HG03159 (cell line): ENCODE measurements around the gene SLC46A3.
"Not testable (repeated sequence)": the region's sequence is repeated elsewhere in the genome, so short reads cannot be mapped to it uniquely, and the experiment has no call there.

Experiments
- ATAC-seq: cut with Tn5 transposase; IDR thresholded peaks from one replicate; pipeline ENCODE4 v1.9.1; 2021; ENCODE audit warnings: mild to moderate bottlenecking, moderate library complexity; ENCODE audit not compliant: unreplicated experiment

The SLC46A3 gene

GRCh38 chr13:28684257-28684656 lies 34.5 kb downstream of the SLC46A3 start:
- no peak for ATAC-seq

- ATAC-seq, result not testable (repeated sequence)
These were observed 35.6 kb downstream of the SLC46A3 start for GRCh38 chr13:28683169-28683568.

- no peak for ATAC-seq
These were observed 38.2 kb downstream of the SLC46A3 start for GRCh38 chr13:28680541-28680940.

DNA sequence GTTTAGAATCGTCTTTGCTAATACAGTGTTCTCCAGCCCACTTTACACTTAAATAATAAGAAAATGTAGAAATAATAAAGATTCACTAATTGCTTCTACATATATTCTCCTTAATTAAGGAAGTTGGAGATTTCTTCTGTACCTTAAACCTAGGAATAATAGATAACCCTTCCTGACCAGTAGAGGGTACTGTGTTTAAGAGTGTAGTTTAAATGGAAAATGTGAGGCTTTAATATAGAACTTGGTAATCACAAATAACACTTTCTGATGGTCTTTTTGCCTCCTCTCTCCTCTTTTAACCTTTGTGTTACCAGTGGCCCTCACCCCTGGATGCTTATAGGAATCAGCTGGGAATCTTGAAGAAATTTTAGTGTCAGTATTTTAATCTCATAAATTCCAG lies 39.1 kb downstream of the SLC46A3 start:
- no peak for ATAC-seq

GRCh38 chr13:28678809-28679208 lies 40.0 kb downstream of the SLC46A3 start:
- ATAC-seq, result no peak

DNA sequence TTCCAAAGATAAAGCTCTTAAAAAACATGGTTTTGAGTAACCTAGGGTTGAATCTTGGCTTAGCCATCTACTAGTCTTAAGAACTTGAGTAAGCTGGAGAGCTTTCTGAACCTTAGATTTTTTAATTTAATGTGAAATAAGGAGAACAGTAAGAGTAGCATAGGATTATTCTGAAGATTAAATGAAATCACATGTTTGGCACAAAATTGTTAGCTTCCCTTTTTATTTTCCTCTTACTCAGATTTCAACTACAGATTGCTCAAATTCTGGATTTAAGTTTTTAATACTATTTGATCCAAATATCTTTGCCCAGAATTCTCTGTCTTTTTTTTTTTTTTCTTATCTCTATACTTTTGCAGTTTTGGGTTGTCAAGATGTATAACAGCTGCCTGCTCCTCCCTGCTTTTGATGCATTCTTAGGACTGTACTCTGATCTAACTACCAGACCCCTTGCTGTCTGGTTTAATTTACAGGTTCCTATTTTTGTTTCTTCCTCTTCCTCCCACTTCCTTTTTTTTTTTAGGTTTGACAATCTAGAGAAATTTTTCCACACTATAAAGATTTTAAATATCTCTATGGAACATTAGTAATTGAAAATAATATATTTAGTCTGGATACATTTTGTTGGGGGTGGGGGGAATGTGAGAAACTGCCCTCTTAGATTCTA lies 47.5 kb downstream of the SLC46A3 start:
- no peak for ATAC-seq

GRCh38 chr13:28666897-28667488 lies 51.8 kb downstream of the SLC46A3 start:
- no peak for ATAC-seq

GRCh38 chr13:28659621-28659970 lies 59.2 kb downstream of the SLC46A3 start:
- peak; percentile 23 for ATAC-seq

GRCh38 chr13:28658796-28659620 lies 59.8 kb downstream of the SLC46A3 start, which contains the start of gene POMP:
Gene POMP, plus strand, starts transcription at chr13:28659130. Its CDS starts 55 bp downstream, at chr13:28659185.
- ATAC-seq, result peak; percentile 90

DNA sequence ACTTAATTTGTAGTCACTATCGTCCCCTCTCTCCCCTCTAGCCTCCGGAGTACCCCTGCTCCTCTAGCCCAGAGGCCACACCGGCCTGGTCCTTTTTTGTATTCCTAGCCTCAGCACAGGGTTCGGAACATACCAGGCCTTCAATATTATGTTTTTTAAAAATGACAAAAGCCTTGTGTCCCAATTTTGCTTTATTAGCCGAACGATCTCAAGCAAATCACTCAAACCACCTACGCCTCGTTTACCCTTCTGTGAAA lies 60.3 kb downstream of the SLC46A3 start:
- peak; percentile 20 for ATAC-seq

DNA sequence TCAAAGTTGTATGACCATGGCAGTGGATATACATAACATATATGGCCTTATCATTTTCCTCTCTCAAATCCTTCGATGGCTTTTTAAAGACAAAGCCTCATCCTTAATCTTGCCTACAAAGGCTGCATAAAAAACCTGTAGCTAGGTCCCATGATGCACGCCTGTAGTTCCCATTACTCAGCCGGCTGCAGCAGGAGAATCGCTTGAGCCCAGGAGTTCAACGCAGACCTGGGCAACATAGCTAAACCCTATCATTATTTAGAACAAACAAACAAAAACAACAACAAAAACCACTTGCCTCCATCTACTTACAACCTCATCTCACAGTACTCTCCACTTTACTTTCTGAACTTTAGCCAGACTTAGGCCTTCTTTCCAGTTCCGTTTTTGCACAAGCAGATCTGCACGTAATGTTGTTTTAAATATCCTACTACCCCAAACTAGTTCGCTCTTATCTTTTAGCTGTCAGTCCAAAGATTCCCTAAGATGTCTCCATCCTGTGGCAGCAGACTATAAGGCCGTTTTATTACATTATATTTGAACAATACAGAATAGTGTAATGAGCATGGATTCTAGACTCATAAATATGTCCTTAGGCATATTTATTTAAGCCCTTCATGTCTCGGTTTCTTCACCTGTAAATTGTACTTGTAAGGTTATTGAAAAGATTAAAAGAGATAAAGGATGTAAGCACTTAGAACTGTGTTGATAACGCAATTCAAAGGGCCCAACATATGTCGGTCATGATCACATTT lies 60.8 kb downstream of the SLC46A3 start:
- ATAC-seq, result peak; percentile 1

DNA sequence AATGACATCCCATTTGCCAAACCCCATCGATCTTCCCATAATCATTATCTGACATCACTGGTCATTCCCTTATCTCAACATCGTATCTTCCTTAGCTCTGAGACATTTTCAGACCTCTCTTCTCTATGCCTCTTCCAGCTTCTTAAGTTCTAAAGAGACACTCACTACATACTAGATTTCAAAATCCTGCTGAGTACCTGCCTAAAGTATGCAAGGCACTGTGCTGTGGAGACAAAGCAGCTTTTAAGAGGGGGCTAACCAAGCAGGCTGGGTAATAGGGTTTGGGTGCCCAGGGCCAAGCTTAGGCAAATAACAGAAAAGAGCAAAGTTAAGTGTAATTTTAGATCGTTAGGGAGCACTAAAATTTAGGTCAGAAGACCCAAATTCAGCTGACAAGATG lies 63.2 kb downstream of the SLC46A3 start:
- ATAC-seq, result no peak

GRCh38 chr13:28654276-28654675 lies 64.5 kb downstream of the SLC46A3 start:
- no peak for ATAC-seq

- ATAC-seq, result no peak
These were observed 65.7 kb downstream of the SLC46A3 start for GRCh38 chr13:28653111-28653510.

- ATAC-seq, result no peak
These were observed 66.9 kb downstream of the SLC46A3 start for GRCh38 chr13:28651810-28652401.

GRCh38 chr13:28650284-28650683 lies 68.5 kb downstream of the SLC46A3 start:
- no peak for ATAC-seq
